Ecto neural progenitor cell (in vitro differentiated cells): ENCODE data around the gene C1R.

ENCODE experiments used
- DNase-seq: peaks from one replicate; pipeline ENCODE4 v3.0.0-alpha.2; 2018; ENCODE audit warnings: low spot score

The C1R gene

GRCh38 chr12:7099290-7099996, 7.2 kb upstream of the C1R start:
- DNase-seq, result no peak

GRCh38 chr12:7096979-7097378, 4.7 kb upstream of the C1R start:
- no peak for DNase-seq

GRCh38 chr12:7096006-7096932, 4.0 kb upstream of the C1R start:
- DNase-seq, result no peak

GRCh38 chr12:7093892-7094291, 1.6 kb upstream of the C1R start:
- DNase-seq, result no peak

GRCh38 chr12:7093486-7093885, 1.2 kb upstream of the C1R start:
- no peak for DNase-seq

- no peak for DNase-seq
These were observed 778 bp upstream of the C1R start for GRCh38 chr12:7092986-7093460.

- no peak for DNase-seq
These were observed 501 bp downstream of the C1R start for GRCh38 chr12:7091660-7092228.

GRCh38 chr12:7091171-7091570, 1.1 kb downstream of the C1R start:
- DNase-seq, result no peak

GRCh38 chr12:7090222-7090998, 1.8 kb downstream of the C1R start:
- DNase-seq, result no peak

- no peak for DNase-seq
These were observed 2.9 kb downstream of the C1R start for GRCh38 chr12:7089196-7089871.

GRCh38 chr12:7083125-7083524, 9.1 kb downstream of the C1R start:
- no peak for DNase-seq

- DNase-seq, result no peak
These were observed 11.2 kb downstream of the C1R start for GRCh38 chr12:7081037-7081436.

GRCh38 chr12:7079826-7080125, 12.5 kb downstream of the C1R start:
- no peak for DNase-seq

GRCh38 chr12:7078163-7078562, 14.1 kb downstream of the C1R start:
- no peak for DNase-seq

- no peak for DNase-seq
These were observed 15.8 kb downstream of the C1R start for GRCh38 chr12:7076493-7076892.

GRCh38 chr12:7075939-7076338, 16.3 kb downstream of the C1R start:
- DNase-seq, result no peak

- no peak for DNase-seq
These were observed 16.7 kb downstream of the C1R start for GRCh38 chr12:7075518-7075917.

GRCh38 chr12:7073946-7074345, 18.3 kb downstream of the C1R start:
- no peak for DNase-seq

GRCh38 chr12:7072554-7072953, 19.7 kb downstream of the C1R start:
- no peak for DNase-seq

GRCh38 chr12:7072035-7072434, 20.2 kb downstream of the C1R start:
- DNase-seq, result no peak

GRCh38 chr12:7069386-7069785, 22.9 kb downstream of the C1R start:
- DNase-seq, result no peak

GRCh38 chr12:7068994-7069346, 23.3 kb downstream of the C1R start:
- no peak for DNase-seq
